Non-pigmented ciliary epithelial cell (primary cell): ENCODE results near the gene AGPAT4.

Experiments
- DNase-seq: peaks from one replicate; pipeline ENCODE4 v3.0.0-alpha.2; 2010; ENCODE audit warnings: low read depth

The AGPAT4 gene

DNA sequence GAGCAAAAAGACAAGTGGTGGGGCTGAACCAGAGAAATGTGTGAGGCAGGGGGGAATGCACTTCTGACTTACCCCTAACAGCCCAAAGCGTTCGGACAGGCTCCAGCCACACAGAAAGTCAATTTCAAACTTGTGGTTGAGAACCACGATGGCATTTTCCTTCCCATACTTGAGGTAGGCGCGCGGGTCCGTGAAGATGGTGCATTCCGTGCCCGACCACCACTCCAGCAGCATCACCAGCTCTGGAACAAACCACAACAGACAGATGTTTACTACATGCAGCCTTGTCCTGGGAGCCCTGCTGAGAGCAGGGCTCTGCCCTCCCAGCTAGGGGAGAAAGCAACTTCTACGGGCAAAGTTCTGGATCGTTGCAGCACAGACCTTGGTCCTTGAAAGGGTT is 107.7 kb downstream of the AGPAT4 start:
- DNase-seq: no peak

DNA sequence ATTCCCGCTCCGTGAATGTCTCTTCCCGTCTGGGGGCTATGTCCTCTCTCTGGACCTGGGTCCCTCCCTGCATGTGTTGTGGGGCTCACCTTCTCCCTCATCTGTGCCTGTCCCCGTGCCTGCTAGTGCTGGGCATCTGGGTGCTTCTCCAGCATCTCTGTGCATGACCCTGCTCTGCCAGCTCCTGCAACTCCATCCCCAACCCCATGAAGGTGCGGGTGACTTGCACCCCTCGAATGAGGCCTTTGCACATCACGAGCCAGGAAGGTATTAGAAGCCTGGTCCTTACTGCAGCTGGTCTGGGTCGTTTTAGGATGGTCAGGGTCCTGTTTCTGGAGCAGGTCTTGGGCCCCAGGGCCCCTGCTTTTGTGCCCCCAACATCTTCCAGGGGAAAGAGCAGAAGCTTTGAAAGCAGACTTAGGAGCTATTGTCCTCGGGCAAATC is 109.7 kb downstream of the AGPAT4 start:
- no peak for DNase-seq

DNA sequence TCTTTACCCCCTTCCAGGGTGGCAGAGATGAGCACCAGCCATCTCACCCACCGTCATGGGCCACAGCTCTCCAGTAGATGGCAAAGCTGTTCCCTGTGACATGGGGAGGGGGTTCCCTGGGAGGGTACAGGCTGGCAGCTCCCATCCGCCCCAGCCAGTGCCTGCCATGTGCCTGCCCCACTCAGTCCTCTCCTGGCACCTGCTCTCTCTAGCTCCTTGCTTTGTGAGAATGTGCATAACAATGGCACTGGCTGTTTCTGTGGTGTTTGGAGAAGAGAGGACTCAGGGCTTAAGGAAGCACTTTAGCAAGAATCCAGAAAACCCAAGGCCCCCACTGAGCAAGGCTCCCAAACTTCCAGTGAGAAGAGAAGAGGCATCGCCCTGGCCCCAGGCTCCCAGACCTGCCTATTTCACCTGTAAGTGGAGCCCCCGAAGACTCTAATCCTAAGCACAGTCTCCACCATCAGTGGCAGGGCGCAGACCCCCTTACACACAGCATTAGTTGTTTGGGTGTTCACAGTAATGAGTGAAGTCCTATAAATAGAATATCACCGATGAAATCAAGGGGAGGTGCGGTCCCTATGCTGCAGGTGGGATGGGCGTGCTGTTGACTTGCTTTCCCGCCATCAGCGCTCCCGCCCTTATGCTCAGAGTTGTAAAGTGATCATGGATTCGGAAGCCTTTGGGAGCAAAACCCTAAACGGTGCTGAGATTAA is 110.2 kb downstream of the AGPAT4 start:
- no peak for DNase-seq

DNA sequence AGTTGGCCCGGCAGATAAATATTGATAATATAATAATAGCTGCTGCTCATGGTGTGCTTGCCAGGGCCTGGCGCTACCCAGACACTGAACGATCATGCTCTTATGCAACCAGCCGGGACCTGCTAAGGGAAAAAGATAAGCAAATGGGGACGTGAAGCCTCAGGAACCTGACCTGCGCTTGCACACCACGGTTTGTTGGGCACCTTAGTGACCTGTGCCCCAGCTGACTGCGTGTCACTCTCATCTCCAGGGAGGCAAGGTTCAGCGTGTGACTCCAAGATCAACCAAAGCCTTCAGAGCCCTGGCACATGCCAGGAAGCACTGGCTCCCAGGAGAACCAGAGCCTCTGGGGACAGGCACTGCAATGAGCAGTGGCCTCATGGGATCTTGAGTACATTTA is 111.1 kb downstream of the AGPAT4 start:
- DNase-seq: no peak

DNA sequence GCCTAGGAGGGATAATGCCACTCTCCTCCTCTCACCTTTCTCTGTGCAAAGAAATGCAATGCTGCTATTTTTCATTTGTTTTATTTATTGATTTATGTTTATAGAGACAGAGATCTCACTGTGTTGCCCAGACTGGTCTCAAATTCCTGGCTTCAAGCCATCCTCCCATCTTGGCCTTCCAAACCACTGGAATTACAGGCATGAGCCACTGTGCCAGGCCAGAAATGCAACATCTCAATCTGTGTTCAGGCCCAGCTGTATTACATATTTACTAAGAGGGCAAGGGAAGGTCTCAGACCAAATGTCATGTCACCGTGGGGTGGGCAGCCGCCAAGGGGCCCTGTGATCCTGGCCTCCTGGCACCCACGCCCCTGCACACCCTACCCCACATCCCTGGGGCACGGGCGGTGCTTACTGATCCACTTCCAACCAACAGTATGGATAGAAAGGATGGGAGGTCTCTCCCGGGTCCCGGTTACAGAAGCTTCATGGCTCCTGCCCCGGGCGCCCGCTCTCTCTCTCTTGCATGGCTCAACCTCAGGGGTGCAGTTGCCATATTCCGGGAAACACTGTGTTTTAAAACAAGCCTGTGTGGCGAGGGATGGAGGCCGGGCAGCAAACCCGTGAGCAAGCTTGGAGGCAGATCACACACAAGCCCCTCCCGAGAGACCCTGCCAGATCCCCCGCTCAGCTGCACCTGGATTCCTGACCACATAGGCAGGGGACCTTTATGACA is 111.8 kb downstream of the AGPAT4 start:
- DNase-seq: no peak

DNA sequence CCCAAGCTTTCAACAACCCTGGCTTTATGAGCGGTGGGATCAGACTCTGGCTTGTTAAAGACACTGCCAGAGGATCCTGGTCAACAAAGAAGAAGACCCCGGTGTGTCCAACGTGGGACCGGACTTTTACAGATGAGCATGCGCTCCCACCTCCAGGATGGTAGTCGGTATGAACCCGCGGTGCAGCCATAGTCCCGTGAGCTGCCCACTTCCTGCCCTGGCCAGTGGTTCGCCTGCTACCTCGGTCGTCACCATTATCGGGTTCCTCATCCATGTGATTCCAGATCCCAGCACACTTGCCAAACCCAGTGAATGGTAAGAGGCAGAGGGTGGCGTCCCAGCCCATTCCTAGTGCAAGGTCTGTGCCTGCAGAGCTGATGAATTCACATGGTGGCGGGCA is 112.7 kb downstream of the AGPAT4 start:
- no peak for DNase-seq

DNA sequence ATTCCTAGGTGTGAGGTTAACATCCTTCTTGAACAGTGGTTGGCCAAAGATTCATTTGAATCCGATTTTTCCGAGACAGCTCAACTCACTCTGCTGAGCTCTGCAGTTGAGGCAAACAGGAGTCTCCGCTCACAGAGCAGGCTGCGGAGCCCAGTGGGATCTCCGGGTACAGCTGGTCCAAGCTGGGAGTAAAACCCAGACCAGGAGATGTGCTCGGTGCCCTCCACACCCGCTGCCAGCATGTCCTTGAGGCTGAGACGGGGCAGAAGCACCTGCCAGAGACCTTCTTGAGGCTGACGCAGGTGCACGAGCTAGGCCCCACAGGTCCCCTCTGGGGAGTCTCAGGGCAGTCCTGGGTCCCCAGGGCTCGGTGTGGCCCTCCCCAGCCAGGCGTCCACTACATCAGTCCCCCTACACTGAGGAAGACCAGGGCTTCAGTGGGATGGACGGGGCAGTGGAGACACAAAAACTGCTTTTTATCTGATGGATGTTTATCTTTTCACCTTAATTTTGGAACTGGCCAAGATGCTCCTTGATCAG is 119.0 kb downstream of the AGPAT4 start:
- no peak for DNase-seq

DNA sequence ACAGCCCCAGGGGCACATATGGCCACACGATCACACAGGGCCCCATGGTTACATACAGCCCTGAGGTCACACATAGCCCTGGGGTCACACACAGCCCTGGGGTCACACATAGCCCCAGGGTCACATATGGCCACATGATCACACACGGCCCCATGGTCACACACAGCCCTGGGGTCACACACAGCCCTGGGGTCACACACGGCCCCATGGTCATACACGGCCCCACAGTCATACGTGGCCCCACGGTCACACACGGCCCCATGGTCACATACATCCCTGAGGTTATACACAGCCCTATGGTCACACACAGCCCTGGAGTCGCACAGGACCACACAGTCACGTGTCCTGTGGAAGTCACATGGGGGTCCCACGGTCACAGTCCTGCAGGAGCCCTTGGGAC is 120.1 kb downstream of the AGPAT4 start:
- no peak for DNase-seq

DNA sequence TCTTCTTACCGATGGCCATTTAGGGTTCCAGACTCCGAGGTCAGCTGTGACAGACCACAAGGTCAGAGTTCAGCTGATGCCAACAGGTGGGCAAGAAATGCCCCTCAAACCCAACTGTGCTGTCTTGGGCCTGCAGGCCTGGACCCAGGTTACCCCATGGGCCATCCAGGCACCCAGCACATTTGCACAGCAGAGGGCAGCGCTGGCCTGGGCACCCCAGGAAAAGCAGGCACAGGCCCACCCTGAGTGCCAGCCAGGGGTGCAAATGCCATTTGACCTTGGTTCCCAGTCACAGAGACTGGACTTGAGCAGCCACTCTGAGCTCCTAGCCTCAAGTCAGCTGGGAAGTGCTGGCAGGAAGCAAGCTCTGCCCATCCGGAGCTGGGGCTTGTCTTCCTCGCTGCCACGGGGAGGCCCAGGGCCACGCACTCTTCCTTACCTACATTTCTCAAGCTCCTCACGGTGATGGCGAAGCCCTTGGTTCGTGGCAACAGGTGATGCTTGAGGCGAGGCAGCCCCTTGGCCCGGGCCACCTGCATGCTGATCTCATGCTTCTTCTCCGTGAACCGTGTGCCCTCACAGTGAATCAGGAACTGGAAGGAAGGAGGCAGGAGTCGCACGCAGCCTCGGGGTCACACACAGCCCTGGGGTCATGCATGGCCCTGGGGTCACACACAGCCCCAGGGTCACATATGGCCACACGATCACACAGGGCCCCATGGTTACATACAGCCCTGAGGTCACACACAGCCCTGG is 120.8 kb downstream of the AGPAT4 start:
- DNase-seq: no peak

DNA sequence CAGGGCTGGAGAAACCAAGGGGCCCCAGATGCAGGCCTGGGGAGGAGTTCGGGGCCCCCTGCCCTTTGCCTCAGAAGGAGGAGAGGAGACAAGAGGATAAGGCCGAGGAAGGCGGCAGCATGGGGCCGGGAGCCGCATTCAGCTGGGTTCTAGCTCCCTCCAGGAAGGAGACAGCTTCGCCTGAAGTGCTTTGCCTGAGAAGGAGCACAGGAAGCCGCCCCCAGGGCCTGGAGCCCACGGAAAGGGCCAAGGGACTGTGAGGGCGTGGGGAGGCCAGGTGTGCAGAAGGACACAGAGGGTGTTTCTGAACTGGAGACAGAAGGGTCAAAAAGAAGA is 121.4 kb downstream of the AGPAT4 start:
- no peak for DNase-seq

DNA sequence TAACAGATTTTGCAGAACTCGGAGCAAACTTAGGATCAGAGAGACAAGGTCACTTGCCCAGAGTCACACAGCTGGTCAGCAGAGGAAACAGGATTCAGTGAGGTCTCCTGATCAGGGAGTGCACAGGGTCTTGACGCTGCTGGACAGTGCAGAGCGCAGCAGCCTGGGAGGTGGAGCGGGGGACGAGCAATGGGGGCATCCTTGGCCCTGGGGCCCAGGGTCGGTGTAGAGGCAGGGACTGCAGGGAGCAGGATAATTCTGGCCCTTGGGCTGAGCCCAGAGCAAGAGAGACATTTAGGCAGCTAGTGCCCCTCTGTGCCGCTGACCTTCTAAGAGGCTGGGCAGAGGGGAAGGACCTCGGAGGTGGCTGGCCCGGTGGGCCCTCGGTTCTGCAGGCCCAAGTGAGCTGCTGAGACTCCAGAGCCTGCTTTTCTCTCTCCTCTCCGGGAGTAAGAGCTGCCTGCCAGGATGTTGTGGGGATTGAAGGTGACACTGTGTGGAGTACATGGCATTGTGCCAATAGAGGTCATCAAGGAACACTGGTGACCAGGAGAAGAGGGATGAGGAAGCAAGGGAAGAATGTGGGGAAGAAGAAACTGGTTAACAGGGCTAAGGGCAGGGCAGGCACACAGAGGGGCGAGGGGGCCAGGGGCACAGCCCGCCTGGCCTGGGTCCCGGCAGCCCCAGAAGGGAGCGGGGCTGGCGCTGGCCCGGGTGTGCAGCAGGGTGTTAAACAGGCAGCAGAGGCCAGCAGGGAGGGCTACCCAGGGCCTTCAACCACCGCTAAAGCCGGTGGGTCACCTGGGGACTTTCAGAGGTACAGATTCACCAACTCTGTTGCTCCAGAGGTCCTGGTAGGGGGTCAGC is 122.0 kb downstream of the AGPAT4 start:
- no peak for DNase-seq

DNA sequence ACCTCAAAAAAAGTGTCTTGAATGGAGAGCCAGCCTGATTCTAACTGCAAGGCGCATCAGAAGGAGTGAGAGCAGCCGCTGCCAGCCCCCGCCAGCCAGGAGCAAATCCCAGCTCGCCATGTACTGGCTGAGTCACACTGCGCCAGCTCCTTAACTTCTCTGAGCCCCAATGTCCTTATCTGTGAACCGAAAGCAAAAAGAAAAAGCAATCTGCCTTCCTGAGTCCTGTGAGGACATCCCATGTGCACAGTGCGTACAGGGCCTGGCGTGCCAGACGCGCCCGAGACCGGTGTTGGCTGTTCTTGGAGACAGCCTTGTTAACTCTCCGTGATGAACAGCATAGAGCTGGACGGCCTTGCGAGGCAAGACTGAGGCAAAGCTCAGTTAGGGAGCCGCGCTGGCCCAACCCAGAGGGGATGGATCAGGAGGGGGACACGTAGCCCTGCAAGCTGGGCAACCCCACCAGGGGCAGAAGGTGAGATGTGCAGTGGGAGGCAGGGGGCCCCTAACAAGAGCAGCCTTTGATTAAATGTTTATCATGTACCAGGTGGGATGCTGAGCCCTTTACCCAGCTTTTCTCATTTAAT is 122.7 kb downstream of the AGPAT4 start:
- no peak for DNase-seq

DNA sequence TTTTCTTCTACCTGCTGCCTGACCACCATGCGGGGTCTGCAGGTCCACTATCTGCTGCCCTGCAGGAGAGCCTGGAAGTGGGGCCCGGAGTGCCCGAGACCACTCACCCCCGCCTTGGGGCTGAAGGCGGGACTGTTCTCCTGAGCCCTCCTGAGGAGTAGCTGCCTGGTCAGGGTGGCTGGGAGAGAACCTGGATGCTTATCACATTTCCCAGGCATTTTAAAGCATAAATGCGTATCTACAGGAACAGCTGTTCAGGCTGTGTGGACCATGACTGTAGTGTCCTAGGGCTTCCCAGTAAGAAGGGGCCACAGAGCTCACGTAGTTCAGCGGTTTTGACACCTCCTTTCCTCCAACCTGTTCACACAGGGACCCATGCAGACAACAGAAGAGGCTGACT is 123.3 kb downstream of the AGPAT4 start:
- DNase-seq: no peak

DNA sequence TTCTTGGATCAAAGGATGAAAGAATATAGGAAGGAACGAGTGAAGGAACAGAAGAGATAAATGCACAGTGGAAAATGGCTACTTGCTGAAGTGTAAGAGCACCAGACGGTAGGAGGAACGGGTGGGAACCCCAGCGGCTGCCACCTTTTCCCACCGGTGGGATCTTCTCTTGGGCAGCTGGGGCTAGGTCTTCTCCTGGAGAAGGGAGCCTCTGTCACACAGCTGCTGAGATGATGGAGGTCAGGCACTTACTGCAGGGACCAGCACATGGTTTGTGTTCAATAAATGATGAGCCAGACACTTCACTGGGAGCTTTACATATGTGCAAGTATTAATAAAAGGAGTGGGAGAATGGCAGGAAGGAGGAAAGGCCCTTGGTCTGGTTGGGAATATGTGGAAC is 123.7 kb downstream of the AGPAT4 start:
- no peak for DNase-seq

DNA sequence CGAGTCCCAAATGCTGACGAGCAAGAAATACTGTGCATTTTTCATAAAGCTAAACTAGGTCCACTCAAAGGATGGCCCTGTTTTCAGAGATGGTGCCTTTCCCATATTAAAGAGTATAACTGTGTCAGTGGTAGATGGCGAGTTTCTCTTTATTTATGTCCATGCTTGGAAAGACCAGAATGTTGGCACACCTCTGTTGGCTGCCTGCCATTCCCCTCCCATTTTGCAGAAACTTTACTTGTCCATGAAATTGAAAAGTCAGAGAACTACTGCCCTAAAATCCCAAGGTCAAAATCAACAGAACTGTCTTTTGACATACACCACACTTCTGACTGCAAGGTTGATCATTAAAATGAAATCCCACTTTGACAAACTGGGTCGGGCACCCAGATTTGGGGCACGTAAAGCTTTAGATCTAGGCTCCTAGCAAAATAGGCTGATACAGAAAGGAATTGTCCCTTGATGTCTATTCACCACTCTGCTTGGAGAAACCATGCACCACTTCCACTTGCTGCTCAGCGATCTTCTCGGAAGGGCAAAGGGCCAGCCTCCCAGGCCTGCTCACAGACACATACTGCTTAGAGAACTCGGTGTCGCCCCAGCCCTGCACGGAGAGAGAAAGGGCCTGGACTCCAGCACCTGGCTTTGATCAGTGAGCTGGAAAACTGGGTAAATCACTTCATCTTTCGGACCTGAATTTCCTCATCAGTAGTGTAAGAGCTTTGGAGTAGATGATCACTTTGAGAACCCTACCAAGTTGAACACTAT is 130.0 kb downstream of the AGPAT4 start:
- no peak for DNase-seq

DNA sequence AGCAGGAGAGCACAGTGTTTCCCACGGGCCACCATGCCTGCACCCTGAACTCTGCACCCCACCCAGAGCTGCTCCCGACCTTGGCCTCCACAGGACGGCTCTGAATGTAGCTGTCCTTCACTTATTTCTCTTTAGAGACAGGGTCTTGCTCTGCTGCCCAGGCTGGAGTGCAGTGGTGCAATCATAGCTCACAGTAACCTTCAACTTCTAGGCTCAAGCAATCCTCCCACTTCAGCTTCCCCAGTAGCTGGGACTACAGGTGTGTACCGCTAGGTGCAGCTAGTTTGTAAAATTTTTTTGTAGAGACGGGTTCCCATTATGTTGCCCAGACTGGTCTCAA is 130.9 kb downstream of the AGPAT4 start:
- no peak for DNase-seq

DNA sequence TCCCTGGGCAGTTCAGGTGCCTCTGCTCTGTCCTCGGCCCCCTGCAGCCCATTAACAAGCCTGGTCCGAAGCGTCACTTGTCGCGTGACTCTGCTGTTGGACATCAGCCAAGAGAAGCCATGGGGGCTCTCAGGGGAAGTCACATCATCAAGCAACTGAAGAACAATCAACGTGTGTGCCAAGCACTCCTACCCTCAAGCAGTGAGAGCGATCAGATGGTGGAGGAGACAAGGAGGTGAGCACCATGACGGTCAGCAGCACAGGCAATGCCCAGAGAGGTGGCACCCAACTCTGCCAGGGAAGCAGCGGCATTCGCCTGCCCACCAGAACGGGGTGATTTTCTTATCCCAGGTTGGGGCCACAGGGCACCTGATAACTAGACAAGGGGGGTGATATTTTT is 132.7 kb downstream of the AGPAT4 start:
- no peak for DNase-seq

DNA sequence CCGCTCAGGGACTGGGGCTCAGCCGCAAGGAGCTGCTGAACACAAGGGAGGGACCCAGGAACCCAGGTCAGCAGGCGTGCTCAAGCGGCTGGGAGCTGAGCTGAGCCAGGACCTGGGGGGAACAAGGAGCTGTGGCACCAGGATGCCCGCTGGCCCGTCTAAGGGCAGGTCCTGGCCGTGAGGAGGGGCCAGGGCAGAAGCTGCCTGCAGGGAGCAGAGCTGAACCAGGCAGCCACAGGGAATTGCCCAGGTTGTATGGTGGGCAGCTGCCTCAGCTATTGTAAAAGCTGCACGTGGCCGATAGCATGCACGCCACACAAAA is 133.3 kb downstream of the AGPAT4 start:
- DNase-seq: no peak

DNA sequence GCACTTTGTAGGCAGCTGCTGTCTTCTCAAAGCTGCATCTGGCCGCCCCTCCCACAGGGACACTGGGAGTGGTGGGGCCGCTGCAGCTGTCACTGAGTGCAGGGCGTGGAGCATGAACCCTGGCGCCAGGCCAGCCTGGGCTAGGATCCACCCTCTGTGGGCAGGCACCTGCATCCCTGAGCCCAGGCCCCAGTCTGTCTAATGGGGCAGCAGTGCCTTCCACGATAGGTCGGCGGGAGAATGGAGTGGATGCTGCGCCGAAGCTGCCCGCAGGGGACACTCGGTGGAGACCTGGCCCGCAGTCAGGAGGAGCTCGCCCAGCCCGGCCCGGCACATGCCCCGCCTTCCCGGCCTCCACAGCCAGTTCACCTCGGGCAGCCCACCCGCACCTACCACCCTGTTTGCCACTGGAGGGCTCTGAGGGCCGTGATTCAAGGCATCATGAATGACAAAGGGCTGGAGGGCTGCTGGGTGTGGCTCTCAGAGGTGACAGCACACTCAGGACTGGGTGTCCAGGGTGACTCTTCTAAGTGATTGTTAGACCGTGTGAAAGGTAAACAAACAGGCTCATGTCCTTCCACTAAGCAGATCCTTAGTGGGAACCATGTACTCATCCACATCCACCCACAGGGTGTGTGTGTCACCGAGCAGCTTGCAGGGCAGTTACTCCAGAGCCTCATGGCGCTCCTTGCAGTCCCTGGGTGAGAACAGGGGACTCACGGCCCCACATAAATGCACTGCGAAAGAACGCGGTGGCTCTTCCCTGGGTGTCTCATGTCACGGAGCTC is 133.9 kb downstream of the AGPAT4 start:
- DNase-seq: no peak

DNA sequence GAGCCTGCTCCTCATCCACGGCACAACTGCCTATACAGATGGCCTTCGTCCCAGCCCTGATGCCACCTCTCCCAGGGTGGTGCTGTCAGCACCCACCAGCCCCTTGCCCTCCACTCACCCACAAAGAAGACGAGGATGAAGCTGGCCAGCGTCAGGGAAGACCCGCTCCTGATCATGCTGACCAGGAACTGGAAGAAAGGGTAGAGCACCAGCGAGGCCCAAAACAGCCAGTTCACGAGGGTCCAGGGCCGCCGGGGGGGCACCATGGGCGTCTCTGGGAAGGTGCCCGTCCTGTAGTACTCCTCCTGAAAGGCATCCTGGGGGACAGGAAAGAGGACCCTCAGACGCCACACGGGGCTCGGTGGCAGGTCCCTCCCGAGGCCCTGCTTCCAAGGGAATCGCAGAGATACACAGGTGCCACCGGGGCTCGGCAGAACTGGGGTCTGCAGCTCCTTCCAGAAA is 134.5 kb downstream of the AGPAT4 start:
- DNase-seq: no peak
